ENCODE results near the gene B3GALT6.

DNA sequence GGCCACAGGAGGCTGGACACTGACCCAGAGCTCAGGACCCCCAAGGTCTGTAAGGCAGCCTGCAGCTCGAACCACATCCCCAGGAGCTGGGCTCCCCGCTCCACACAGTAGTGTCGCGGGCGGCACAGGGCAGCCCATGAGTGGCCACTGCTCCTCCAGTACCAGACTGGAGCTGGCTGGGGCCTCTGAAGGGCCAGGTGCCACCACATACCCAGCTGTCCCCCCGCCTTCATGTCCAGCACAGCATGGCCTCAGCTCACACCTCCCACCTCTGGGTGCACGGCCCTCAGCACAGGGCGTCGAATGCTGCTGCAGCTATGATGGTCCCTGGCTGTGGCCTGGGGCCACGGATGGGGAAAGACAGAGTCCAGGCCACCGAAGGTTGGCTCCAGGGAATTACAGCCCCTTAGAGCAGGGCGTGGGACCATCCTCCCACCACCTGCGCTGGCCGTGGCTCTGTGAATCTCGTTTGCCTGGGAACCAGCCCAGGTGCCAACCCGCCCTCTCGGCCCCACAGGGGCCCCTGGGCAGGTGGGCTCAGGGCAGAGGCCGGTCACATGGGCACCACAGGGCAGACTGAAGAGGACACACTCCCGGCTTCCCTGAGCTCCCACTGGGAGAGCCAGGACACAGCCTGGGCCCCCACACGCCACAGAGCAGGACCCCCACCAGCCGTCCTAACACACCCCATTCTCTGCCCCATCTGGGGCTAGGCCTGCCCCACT lies 16.0 kb upstream of the B3GALT6 start:
- TF ChIP-seq, protein P1, sequence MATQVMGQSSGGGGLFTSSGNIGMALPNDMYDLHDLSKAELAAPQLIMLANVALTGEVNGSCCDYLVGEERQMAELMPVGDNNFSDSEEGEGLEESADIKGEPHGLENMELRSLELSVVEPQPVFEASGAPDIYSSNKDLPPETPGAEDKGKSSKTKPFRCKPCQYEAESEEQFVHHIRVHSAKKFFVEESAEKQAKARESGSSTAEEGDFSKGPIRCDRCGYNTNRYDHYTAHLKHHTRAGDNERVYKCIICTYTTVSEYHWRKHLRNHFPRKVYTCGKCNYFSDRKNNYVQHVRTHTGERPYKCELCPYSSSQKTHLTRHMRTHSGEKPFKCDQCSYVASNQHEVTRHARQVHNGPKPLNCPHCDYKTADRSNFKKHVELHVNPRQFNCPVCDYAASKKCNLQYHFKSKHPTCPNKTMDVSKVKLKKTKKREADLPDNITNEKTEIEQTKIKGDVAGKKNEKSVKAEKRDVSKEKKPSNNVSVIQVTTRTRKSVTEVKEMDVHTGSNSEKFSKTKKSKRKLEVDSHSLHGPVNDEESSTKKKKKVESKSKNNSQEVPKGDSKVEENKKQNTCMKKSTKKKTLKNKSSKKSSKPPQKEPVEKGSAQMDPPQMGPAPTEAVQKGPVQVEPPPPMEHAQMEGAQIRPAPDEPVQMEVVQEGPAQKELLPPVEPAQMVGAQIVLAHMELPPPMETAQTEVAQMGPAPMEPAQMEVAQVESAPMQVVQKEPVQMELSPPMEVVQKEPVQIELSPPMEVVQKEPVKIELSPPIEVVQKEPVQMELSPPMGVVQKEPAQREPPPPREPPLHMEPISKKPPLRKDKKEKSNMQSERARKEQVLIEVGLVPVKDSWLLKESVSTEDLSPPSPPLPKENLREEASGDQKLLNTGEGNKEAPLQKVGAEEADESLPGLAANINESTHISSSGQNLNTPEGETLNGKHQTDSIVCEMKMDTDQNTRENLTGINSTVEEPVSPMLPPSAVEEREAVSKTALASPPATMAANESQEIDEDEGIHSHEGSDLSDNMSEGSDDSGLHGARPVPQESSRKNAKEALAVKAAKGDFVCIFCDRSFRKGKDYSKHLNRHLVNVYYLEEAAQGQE (IDR thresholded peaks at IDR 0.05; ENCODE audit: insufficient read depth in 1 of 2, low read depth in 2 of 2, low read length in 1 of 2), result no peak
- TF ChIP-seq, protein P2, sequence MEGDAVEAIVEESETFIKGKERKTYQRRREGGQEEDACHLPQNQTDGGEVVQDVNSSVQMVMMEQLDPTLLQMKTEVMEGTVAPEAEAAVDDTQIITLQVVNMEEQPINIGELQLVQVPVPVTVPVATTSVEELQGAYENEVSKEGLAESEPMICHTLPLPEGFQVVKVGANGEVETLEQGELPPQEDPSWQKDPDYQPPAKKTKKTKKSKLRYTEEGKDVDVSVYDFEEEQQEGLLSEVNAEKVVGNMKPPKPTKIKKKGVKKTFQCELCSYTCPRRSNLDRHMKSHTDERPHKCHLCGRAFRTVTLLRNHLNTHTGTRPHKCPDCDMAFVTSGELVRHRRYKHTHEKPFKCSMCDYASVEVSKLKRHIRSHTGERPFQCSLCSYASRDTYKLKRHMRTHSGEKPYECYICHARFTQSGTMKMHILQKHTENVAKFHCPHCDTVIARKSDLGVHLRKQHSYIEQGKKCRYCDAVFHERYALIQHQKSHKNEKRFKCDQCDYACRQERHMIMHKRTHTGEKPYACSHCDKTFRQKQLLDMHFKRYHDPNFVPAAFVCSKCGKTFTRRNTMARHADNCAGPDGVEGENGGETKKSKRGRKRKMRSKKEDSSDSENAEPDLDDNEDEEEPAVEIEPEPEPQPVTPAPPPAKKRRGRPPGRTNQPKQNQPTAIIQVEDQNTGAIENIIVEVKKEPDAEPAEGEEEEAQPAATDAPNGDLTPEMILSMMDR (IDR thresholded peaks at IDR 0.05), result no peak

Measured in Panc1 (cell line).